Gastroesophageal sphincter (tissue), 3 donors: ENCODE data around the gene HRH3.

Source experiments
- EP300 ChIP-seq: sonication (generic); formaldehyde crosslinking; IDR thresholded peaks from one replicate; pipeline ENCODE4 v1.6.1; 2017; ENCODE audit warnings: antibody characterized with exemption, mild to moderate bottlenecking
- POLR2A ChIP-seq, 2 donors: fragments of 450-650 bp; IDR thresholded peaks; one replicate each; pipeline ENCODE4 v1.6.1; 2017; ENCODE audit warnings: antibody characterized with exemption in 2 of 2, mild to moderate bottlenecking in 2 of 2, moderate library complexity in 1 of 2
- POLR2AphosphoS5 ChIP-seq: sonication (generic); formaldehyde crosslinking; IDR thresholded peaks from one replicate; pipeline ENCODE4 v1.6.1; 2017; ENCODE audit warnings: antibody characterized with exemption
- TF ChIP-seq, protein P1 (sequence below), 4 experiments: fragments of 200-600 bp in 2 of 4; fragments of 450-650 bp in 2 of 4; sonication (generic) in 1 of 4; IDR thresholded peaks; one replicate each; pipeline ENCODE4 v1.5.1; 2017 to 2019; ENCODE audit warnings: antibody characterized with exemption in 4 of 4, mild to moderate bottlenecking in 2 of 4, moderate library complexity in 2 of 4

DNA sequence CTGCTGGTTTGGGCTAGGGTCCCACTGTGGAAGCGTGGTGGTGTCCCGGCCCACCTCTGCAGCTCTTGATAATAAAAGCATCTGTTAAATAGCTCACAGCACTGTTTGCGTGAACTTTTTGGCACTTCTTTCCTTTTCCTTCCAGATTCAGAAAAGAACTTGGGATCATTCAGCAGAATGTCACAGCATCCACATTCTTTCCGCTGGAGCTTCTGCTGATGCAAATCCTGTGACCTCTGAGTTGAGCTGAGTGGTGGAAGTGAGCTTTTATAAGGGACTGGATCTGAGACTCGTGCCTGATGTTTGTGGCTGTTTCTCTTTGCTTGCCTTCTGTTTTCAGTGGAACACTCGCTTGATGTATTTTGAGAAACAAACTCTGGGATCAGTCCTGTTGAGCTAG is 22.1 kb upstream of the HRH3 start:
- TF ChIP-seq EP300 (no peak), POLR2A (IDR thresholded peaks at IDR 0.05) (no peak), POLR2AphosphoS5 (no peak)
- TF ChIP-seq, protein P1, sequence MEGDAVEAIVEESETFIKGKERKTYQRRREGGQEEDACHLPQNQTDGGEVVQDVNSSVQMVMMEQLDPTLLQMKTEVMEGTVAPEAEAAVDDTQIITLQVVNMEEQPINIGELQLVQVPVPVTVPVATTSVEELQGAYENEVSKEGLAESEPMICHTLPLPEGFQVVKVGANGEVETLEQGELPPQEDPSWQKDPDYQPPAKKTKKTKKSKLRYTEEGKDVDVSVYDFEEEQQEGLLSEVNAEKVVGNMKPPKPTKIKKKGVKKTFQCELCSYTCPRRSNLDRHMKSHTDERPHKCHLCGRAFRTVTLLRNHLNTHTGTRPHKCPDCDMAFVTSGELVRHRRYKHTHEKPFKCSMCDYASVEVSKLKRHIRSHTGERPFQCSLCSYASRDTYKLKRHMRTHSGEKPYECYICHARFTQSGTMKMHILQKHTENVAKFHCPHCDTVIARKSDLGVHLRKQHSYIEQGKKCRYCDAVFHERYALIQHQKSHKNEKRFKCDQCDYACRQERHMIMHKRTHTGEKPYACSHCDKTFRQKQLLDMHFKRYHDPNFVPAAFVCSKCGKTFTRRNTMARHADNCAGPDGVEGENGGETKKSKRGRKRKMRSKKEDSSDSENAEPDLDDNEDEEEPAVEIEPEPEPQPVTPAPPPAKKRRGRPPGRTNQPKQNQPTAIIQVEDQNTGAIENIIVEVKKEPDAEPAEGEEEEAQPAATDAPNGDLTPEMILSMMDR (IDR thresholded peaks at IDR 0.05) = no peak
